Measurements from ENCODE around the gene SYNGR1.

SYNGR1 gene

DNA sequence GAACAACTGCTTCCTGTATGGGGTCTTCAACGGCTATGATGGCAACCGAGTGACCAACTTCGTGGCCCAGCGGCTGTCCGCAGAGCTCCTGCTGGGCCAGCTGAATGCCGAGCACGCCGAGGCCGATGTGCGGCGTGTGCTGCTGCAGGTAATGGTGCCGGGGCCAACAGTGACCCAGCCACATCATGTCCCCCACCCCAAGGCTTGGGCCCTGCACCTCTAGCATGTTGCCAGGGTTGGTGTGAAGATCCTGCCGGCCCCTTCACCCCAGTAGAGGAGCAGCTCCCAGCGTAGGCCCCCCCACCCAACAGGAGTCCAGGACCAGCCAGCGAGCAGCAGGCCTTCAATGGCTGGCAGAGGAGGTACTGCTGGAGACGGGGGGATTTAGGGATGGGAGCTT is 65.7 kb downstream of the SYNGR1 start:
- no peak overlapping the region for H3K27ac ChIP-seq
- H3K36me3 ChIP-seq = peaks cover 30% of the 10 kb centered on the region
- no peaks in the 10 kb centered on the region for H3K27me3 ChIP-seq (ENCODE audit: insufficient read depth, low read depth, severe bottlenecking)
- H3K4me3 ChIP-seq (ENCODE audit: low read depth, low read length) = no peak overlapping the region
- DNase-seq = no peak
- TF ChIP-seq, protein P1, sequence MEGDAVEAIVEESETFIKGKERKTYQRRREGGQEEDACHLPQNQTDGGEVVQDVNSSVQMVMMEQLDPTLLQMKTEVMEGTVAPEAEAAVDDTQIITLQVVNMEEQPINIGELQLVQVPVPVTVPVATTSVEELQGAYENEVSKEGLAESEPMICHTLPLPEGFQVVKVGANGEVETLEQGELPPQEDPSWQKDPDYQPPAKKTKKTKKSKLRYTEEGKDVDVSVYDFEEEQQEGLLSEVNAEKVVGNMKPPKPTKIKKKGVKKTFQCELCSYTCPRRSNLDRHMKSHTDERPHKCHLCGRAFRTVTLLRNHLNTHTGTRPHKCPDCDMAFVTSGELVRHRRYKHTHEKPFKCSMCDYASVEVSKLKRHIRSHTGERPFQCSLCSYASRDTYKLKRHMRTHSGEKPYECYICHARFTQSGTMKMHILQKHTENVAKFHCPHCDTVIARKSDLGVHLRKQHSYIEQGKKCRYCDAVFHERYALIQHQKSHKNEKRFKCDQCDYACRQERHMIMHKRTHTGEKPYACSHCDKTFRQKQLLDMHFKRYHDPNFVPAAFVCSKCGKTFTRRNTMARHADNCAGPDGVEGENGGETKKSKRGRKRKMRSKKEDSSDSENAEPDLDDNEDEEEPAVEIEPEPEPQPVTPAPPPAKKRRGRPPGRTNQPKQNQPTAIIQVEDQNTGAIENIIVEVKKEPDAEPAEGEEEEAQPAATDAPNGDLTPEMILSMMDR (IDR thresholded peaks at IDR 0.05; ENCODE audit: low read depth, low read length) = no peak
- no peaks in the 10 kb centered on the region for H3K9me3 ChIP-seq (ENCODE audit: severe bottlenecking)

DNA sequence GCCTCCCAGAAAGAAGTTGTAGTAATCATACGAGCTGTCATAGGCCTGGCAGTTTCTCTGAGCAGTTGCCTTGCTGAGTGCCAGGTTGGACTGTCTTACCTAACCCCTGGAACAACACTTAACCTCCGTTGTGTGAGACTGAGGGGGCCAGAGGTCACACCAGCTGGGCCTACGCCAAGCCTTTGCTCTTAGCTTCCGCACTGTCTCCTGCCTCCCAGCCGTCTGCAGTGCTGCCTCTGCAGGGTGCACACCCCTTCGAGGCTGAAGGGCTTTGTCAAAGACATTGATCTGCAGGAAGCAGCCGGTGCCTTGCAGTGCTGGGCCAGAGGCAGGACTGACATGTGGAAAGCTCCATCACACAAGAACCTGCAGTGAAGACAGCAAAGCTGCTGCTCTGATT is 66.5 kb downstream of the SYNGR1 start:
- DNase-seq = no peak
- no peak overlapping the region for H3K27ac ChIP-seq
- no peak overlapping the region for H3K4me3 ChIP-seq (ENCODE audit: low read depth, low read length)
- no peaks in the 10 kb centered on the region for H3K27me3 ChIP-seq (ENCODE audit: insufficient read depth, low read depth, severe bottlenecking)
- H3K36me3 ChIP-seq = peaks cover 31% of the 10 kb centered on the region
- no peaks in the 10 kb centered on the region for H3K9me3 ChIP-seq (ENCODE audit: severe bottlenecking)
- TF ChIP-seq, protein P1 (IDR thresholded peaks at IDR 0.05; ENCODE audit: low read depth, low read length) = no peak

GRCh38 chr22:39417641-39418040 is 67.8 kb downstream of the SYNGR1 start:
- Histone ChIP-seq H3K9me3 (ENCODE audit: severe bottlenecking) (no peaks in the 10 kb centered on the region), H3K27me3 (ENCODE audit: insufficient read depth, low read depth, severe bottlenecking) (no peaks in the 10 kb centered on the region), H3K27ac (no peak overlapping the region), H3K36me3 (peaks cover 37% of the 10 kb centered on the region), H3K4me3 (ENCODE audit: low read depth, low read length) (no peak overlapping the region)
- no peak for DNase-seq
- TF ChIP-seq, protein P1 (IDR thresholded peaks at IDR 0.05; ENCODE audit: low read depth, low read length) = no peak

- H3K36me3 ChIP-seq = peaks cover 38% of the 10 kb centered on the region
- DNase-seq = no peak
- no peaks in the 10 kb centered on the region for H3K9me3 ChIP-seq (ENCODE audit: severe bottlenecking)
- H3K4me3 ChIP-seq (ENCODE audit: low read depth, low read length) = no peak overlapping the region
- H3K27me3 ChIP-seq (ENCODE audit: insufficient read depth, low read depth, severe bottlenecking) = no peaks in the 10 kb centered on the region
- TF ChIP-seq, protein P1 (IDR thresholded peaks at IDR 0.05; ENCODE audit: low read depth, low read length) = no peak
- no peak overlapping the region for H3K27ac ChIP-seq
Observed at GRCh38 chr22:39418696-39419095, 68.9 kb downstream of the SYNGR1 start.

DNA sequence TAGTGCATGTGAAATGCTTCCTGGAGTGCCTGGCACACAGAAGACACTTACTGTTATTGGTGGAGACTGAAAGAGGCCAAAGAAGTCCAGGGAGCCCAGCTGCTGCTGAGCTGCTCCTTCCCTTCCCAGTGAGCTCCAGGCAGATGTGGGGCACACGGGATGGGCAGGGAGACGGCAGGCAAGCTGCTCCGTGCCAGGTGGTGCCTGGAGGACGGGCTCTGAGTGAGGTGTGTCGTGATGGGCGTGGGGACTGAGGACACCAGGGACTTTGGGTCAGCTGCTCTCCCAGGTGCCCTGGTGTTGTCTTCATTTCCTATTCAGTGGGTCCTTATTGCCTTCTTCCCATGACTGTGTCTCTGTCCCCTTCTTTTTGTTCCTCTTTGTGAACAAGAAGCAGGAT is 69.3 kb downstream of the SYNGR1 start:
- TF ChIP-seq, protein P1 (IDR thresholded peaks at IDR 0.05; ENCODE audit: low read depth, low read length) = no peak
- DNase-seq = no peak
- Histone ChIP-seq H3K36me3 (peaks cover 40% of the 10 kb centered on the region), H3K27ac (no peak overlapping the region), H3K4me3 (ENCODE audit: low read depth, low read length) (no peak overlapping the region), H3K27me3 (ENCODE audit: insufficient read depth, low read depth, severe bottlenecking) (no peaks in the 10 kb centered on the region), H3K9me3 (ENCODE audit: severe bottlenecking) (no peaks in the 10 kb centered on the region)

- Histone ChIP-seq H3K4me3 (ENCODE audit: low read depth, low read length) (no peak overlapping the region), H3K27me3 (ENCODE audit: insufficient read depth, low read depth, severe bottlenecking) (no peaks in the 10 kb centered on the region), H3K36me3 (peaks cover 43% of the 10 kb centered on the region), H3K27ac (no peak overlapping the region), H3K9me3 (ENCODE audit: severe bottlenecking) (no peaks in the 10 kb centered on the region)
- TF ChIP-seq, protein P1 (IDR thresholded peaks at IDR 0.05; ENCODE audit: low read depth, low read length) = no peak
- DNase-seq = no peak
Observed at GRCh38 chr22:39419911-39420310, 70.1 kb downstream of the SYNGR1 start.

All from WERI-Rb-1 (cell line).